GM12878 (cell line): Measurements from ENCODE around the gene FOXI2. TPM values are rescaled to one million over a fixed set of nuclear protein-coding genes. Genes with fewer than 3 reads are reported as not detected.

Experiments
- ATAC-seq: fragments of 200-7000 bp; cut with Tn5 transposase; 3 replicates; pipeline ENCODE4 v1.9.1; 2020; ENCODE audit warnings: mild to moderate bottlenecking, moderate library complexity
- BruUV-seq: library from RNA; stranded (reverse); fragments of 400-500 nt; replicated peaks from 2 replicates; lab custom pipeline; 2021; lab: Mats Ljungman, UMichigan
- CTCF ChIA-PET: fragments of 300-600 bp; sonication (Branson Sonifier 250); formaldehyde crosslinking; extraction: SDS; loops from one replicate; lab custom pipeline; 2021; ENCODE audit warnings: inconsistent platforms; lab: Yijun Ruan, JAX
- POLR2A ChIA-PET: fragments of 350-600 bp; formaldehyde crosslinking; extraction: SDS; loops from one replicate; lab custom pipeline; 2021; ENCODE audit warnings: inconsistent platforms; lab: Charles Lee
- RAD21 ChIA-PET: fragments of 300-600 bp; sonication (Branson Sonifier 250); formaldehyde crosslinking; loops from one replicate; lab custom pipeline; 2023; ENCODE audit warnings: antibody characterized with exemption; ENCODE audit not compliant: unreplicated experiment; lab: Charles Lee
- SMC1A ChIA-PET: fragments of 300-600 bp; sonication (Branson Sonifier 250); formaldehyde crosslinking; loops from one replicate; lab custom pipeline; 2023; ENCODE audit not compliant: unreplicated experiment, uncharacterized antibody; lab: Charles Lee
- DNase-seq: peaks from one replicate; pipeline ENCODE4 v3.0.0-alpha.2; 2011; ENCODE audit warnings: low read depth, low spot score
- FAIRE-seq: peaks from 3 replicates; lab custom pipeline; 2011; peaks lifted over from hg19 to GRCh38; lab: Jason Lieb, UNC
- H2AFZ ChIP-seq: 2 replicates; pipeline ENCODE4 v1.6.0; 2011; ENCODE audit warnings: low read depth, low read length, control low read depth; ENCODE audit not compliant: control insufficient read depth
- H3K27ac ChIP-seq: 2 replicates; pipeline ENCODE4 v1.5.1; 2011; ENCODE audit warnings: control low read depth; ENCODE audit not compliant: control insufficient read depth, insufficient read depth
- H3K27me3 ChIP-seq, 2 experiments: replicated peaks in 1 of 2; 2 replicates each; pipeline versions ENCODE4 v1.6.0 to v1.6.1; 2011; ENCODE audit warnings: low read length in 1 of 2; ENCODE audit not compliant: control insufficient read depth in 2 of 2, insufficient read depth in 2 of 2
- H3K36me3 ChIP-seq, 2 experiments: 2 replicates each; pipeline ENCODE4 v1.5.1; 2011; ENCODE audit warnings: low read length in 1 of 2; ENCODE audit not compliant: control insufficient read depth in 2 of 2, insufficient read depth in 2 of 2
- H3K4me1 ChIP-seq: 2 replicates; pipeline ENCODE4 v1.6.1; 2011; ENCODE audit warnings: mild to moderate bottlenecking, low read length, moderate library complexity, mixed read lengths; ENCODE audit not compliant: control insufficient read depth, insufficient read depth
- H3K4me2 ChIP-seq: 2 replicates; pipeline ENCODE4 v1.6.0; 2011; ENCODE audit warnings: control low read depth; ENCODE audit not compliant: control insufficient read depth, insufficient read depth
- H3K4me3 ChIP-seq: fragments of 200-600 bp; sonication (generic); 2 replicates; pipeline ENCODE4 v1.5.1; 2016
- H3K79me2 ChIP-seq: 2 replicates; pipeline ENCODE4 v1.6.0; 2011; ENCODE audit warnings: low read length; ENCODE audit not compliant: control insufficient read depth, insufficient read depth
- H3K9ac ChIP-seq: 2 replicates; pipeline ENCODE4 v1.8.0; 2011; ENCODE audit warnings: low read length, control low read depth, mixed read lengths; ENCODE audit not compliant: control insufficient read depth, insufficient read depth
- H3K9me3 ChIP-seq: replicated peaks from 3 replicates; pipeline ENCODE4 v1.5.1; 2011; ENCODE audit warnings: mild to moderate bottlenecking, low read length; ENCODE audit not compliant: control insufficient read depth, insufficient read depth
- H4K20me1 ChIP-seq: 2 replicates; pipeline ENCODE4 v1.6.0; 2011; ENCODE audit not compliant: control insufficient read depth, insufficient read depth
- CEBPB ChIP-seq, 2 experiments: fragments of 150-350 bp in 1 of 2; IDR thresholded peaks; 2 replicates each; pipeline ENCODE4 v1.6.1; 2012 to 2014; ENCODE audit warnings: low read depth in 2 of 2, low read length in 2 of 2, borderline replicate concordance in 1 of 2, inconsistent platforms in 1 of 2
- IKZF2 ChIP-seq, 2 experiments: fragments of 450-650 bp; IDR thresholded peaks; 2 replicates each; pipeline ENCODE4 v1.6.1; 2017; ENCODE audit warnings: mild to moderate bottlenecking in 2 of 2, moderate library complexity in 2 of 2
- IRF4 ChIP-seq: IDR thresholded peaks from 2 replicates; pipeline ENCODE4 v1.6.1; 2011; ENCODE audit warnings: low read depth, low read length
- IRF5 ChIP-seq: fragments of 450-650 bp; IDR thresholded peaks from 2 replicates; pipeline ENCODE4 v1.6.1; 2017; ENCODE audit warnings: borderline replicate concordance
- KAT2A ChIP-seq: conservative IDR thresholded peaks from 2 replicates; pipeline ENCODE4 v1.6.1; 2011; ENCODE audit warnings: low read depth, low read length; ENCODE audit not compliant: control insufficient read depth
- MEF2B ChIP-seq: fragments of 450-650 bp; IDR thresholded peaks from 2 replicates; pipeline ENCODE4 v1.6.1; 2018; ENCODE audit warnings: mild to moderate bottlenecking, moderate library complexity; ENCODE audit not compliant: partially characterized antibody, poor library complexity, severe bottlenecking
- MLLT1 ChIP-seq: fragments of 450-650 bp; IDR thresholded peaks from 2 replicates; pipeline ENCODE4 v1.6.1; 2016; ENCODE audit warnings: mild to moderate bottlenecking
- MYC ChIP-seq: IDR thresholded peaks from 2 replicates; pipeline ENCODE4 v1.6.1; 2011; ENCODE audit warnings: mild to moderate bottlenecking, low read length, moderate library complexity, inconsistent platforms; ENCODE audit not compliant: insufficient read depth, insufficient replicate concordance, insufficient read length, severe bottlenecking
- NR2C2 ChIP-seq: IDR thresholded peaks from 2 replicates; pipeline ENCODE4 v1.6.1; 2011; ENCODE audit warnings: borderline replicate concordance, low read depth; ENCODE audit not compliant: control insufficient read depth, insufficient read length
- POLR2AphosphoS2 ChIP-seq: IDR thresholded peaks from 2 replicates; pipeline ENCODE4 v1.6.1; 2011; ENCODE audit warnings: low read depth, mild to moderate bottlenecking, low read length, improper control_type of control experiment, moderate library complexity
- RBBP5 ChIP-seq: fragments of 200-600 bp; sonication (generic); conservative IDR thresholded peaks from 2 replicates; pipeline ENCODE4 v1.6.1; 2016
- RCOR1 ChIP-seq: conservative IDR thresholded peaks from 2 replicates; pipeline ENCODE4 v1.6.1; 2012; ENCODE audit warnings: low read depth, low read length, improper control_type of control experiment
- RUNX3 ChIP-seq: IDR thresholded peaks from 2 replicates; pipeline ENCODE4 v1.6.1; 2012; ENCODE audit warnings: low read length, inconsistent platforms
- SUPT20H ChIP-seq: IDR thresholded peaks from 2 replicates; pipeline ENCODE4 v1.6.1; 2011; ENCODE audit warnings: low read depth, mild to moderate bottlenecking, low read length, moderate library complexity, borderline replicate concordance; ENCODE audit not compliant: control insufficient read depth
- WRNIP1 ChIP-seq: IDR thresholded peaks from 2 replicates; pipeline ENCODE4 v1.6.1; 2011; ENCODE audit warnings: low read depth, low read length, improper control_type of control experiment, borderline replicate concordance
- ZNF217 ChIP-seq: fragments of 450-650 bp; IDR thresholded peaks from 2 replicates; pipeline ENCODE4 v1.6.1; 2017; ENCODE audit warnings: antibody characterized with exemption, mild to moderate bottlenecking
- WGBS: methylation state at CpG from one replicate; pipeline ENCODE4 v1.1.6; 2016; ENCODE audit warnings: low lambda C conversion rate; ENCODE audit not compliant: insufficient replicate concordance, insufficient coverage; ENCODE audit errors: missing lambda C conversion rate; 5-methylcytosine and 5-hydroxymethylcytosine counted together
- in situ Hi-C: fragments of 300-500 bp; cut with MboI; formaldehyde crosslinking; loops from 9 replicates; pipeline ENCODE4 v1.14.3; 2018; ENCODE audit warnings: mixed read lengths
- intact Hi-C: fragments of 100-400 bp; cut with micrococcal nuclease; formaldehyde crosslinking; loops from one replicate; pipeline ENCODE4 v1.14.2; 2022; ENCODE audit not compliant: unreplicated experiment
- polyA plus RNA-seq, 11 experiments: library from polyadenylated mRNA; depleted of rRNA in 4 of 11; unstranded in 6 of 11; stranded (reverse) in 5 of 11; fragments of >200 nt; fragmentation: Nextera tagmentation in 4 of 11; fragmentation: Illumina TruSeq in 1 of 11; extraction: Ambion mirVana in 4 of 11; extraction: Trizol in 1 of 11; gene quantifications; 1 replicate in 1 of 11; 2 replicates in 10 of 11; pipeline versions ENCODE4 v1.2.1 to v1.2.3, GENCODE V29; 2011 to 2016; ENCODE audit warnings: inconsistent platforms in 2 of 11, missing spikeins in 2 of 11, low read depth in 1 of 11
- total RNA-seq, 4 experiments: library from RNA; depleted of rRNA in 3 of 4; stranded (reverse); fragments of >200 nt in 3 of 4; fragmentation: Illumina TruSeq in 1 of 4; extraction: Trizol in 1 of 4; gene quantifications; 2 replicates each; pipeline versions ENCODE4 v1.2.1 to v1.2.3, GENCODE V29; 2013 to 2021
- TF ChIP-seq, protein P1 (sequence below): fragments of 450-650 bp; IDR thresholded peaks from 2 replicates; pipeline ENCODE4 v1.6.1; 2016; ENCODE audit warnings: mild to moderate bottlenecking

Gene FOXI2
- total and polyA plus RNA-seq, 10 of the 15 experiments (the other 5 are each of a cell fraction or from before 2014, with no cell fraction given): not detected

DNA sequence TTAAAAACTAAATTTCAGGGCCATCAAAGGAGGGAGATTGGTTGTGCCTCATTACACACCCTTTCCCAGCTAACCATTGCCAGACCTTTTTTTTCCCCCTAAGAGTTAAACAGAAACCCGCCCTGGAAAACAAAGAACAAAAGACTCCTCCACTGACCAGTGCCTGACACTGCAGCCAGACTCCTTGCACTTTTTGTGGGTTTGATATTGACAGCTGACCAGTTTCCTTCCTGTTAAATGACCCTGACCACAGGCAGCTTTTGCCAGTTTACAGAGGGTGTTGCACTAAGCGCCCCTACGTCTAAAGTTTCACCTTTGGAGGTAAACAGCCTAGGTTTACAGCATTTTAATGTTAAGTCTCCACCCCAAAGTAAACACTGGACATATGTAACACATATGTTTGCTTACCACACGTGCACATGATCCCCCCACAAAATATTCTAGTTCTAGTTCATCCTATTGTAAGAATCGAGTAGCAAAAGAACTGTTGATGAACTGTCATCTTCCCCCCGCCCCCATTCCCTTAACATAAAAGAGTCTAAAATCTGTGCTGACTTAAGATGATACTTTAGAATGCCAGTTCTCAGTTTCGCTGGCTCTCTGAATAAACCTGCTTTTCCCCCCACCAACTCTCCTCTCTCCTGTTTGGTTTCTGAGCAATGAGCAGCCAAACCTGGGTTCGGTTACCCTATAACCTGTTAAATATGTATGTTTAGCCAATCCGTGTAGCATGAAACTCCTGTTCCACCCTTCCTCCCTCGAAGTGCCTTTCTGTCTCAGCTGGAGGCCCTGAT lies 38.0 kb downstream of the FOXI2 start:
- Histone ChIP-seq H4K20me1 (no peaks in the 10 kb centered on the region), H3K27ac (no peak overlapping the region), H3K4me2 (no peak overlapping the region), H3K36me3 (no peaks in the 10 kb centered on the region), H3K9me3 (no peaks in the 10 kb centered on the region), H3K4me1 (no peaks in the 10 kb centered on the region), H3K4me3 (no peak overlapping the region), H2AFZ (no peak overlapping the region), H3K79me2 (no peaks in the 10 kb centered on the region), H3K9ac (no peak overlapping the region), H3K27me3 (no peaks in the 10 kb centered on the region)
- intact Hi-C loops (no loop called here), in situ Hi-C loops (no loop called here)
- SMC1A ChIA-PET: no interaction called here
- FAIRE-seq (no peak), ATAC-seq (no peak), DNase-seq (no peak)
- RAD21 ChIA-PET: no interaction called here
- POLR2A ChIA-PET: no interaction called here
- CTCF ChIA-PET: no interaction called here
- no peak for TF ChIP-seq RBBP5
- TF ChIP-seq RUNX3: no peak
- TF ChIP-seq, protein P1, sequence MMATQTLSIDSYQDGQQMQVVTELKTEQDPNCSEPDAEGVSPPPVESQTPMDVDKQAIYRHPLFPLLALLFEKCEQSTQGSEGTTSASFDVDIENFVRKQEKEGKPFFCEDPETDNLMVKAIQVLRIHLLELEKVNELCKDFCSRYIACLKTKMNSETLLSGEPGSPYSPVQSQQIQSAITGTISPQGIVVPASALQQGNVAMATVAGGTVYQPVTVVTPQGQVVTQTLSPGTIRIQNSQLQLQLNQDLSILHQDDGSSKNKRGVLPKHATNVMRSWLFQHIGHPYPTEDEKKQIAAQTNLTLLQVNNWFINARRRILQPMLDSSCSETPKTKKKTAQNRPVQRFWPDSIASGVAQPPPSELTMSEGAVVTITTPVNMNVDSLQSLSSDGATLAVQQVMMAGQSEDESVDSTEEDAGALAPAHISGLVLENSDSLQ: no peak
- no peak for TF ChIP-seq POLR2AphosphoS2
- TF ChIP-seq MLLT1: no peak
- no peak for TF ChIP-seq IRF5
- no peak for TF ChIP-seq MYC
- TF ChIP-seq CEBPB (IDR thresholded peaks at IDR 0.05; ENCODE audit: borderline replicate concordance in 1 of 2, low read depth in 2 of 2, low read length in 2 of 2): no peak
- no peak for TF ChIP-seq KAT2A
- no peak for TF ChIP-seq IRF4
- no peak for TF ChIP-seq RCOR1
- no peak for TF ChIP-seq MEF2B
- no peak for TF ChIP-seq IKZF2 (IDR thresholded peaks at IDR 0.05)
- no peak for TF ChIP-seq ZNF217
- no peak for TF ChIP-seq SUPT20H
- no peak for TF ChIP-seq WRNIP1
- no peak for TF ChIP-seq NR2C2
- BruUV-seq: no TSS peak
- under 1% methylated on average over 10 of the region's 10 CpGs for WGBS
